Measurements from ENCODE around the gene MCM3.

Gene MCM3

DNA sequence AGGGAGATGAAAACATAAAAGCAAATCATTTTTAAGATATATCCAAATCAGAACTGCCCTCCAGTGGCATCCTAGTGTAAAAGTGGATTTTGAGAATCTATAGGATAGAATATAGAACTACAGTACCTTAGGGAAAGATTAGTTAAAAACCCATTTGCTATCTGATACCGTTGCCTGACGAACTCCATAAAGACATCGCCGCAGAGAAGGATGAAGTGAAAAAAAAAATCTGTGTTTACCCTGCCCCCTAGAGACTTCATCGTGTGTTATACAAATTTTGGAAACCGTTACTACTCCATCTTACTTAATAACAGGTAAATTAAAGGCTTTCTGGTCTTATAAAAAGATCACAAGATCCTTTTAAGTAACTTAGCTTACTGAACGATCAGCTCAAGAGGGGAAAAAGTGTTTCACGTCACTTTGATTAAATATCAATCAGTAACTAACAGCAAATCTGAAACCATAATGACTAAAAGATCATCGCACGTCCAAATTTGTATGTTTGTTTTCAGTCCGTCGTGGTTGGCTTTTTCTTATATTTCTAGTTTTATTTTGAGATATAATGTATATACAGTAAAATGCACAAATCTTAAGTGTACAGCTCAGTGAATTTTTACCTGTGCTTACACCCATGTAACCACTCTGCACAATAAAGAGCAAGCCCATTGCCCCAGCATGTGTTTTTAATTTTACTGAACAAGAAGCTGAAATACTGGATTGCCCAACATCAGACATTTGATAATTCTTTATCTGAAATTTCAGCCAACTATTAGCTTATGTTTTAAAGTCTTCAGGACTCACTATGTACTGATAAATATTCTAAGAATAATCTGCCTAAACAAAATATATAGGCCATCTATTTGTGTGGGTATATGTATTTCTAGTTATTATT is 881 bp upstream of the MCM3 start:
- Mint-ChIP-seq H3K4me3 (no peak overlapping the region), H3K9me3 (no peaks in the 10 kb centered on the region), H3K36me3 (ENCODE audit: low read depth) (peaks cover 38% of the 10 kb centered on the region), H3K27ac (no peak overlapping the region), H3K4me1 (ENCODE audit: low read depth) (peaks cover 44% of the 10 kb centered on the region), H3K27me3 (no peaks in the 10 kb centered on the region)

DNA sequence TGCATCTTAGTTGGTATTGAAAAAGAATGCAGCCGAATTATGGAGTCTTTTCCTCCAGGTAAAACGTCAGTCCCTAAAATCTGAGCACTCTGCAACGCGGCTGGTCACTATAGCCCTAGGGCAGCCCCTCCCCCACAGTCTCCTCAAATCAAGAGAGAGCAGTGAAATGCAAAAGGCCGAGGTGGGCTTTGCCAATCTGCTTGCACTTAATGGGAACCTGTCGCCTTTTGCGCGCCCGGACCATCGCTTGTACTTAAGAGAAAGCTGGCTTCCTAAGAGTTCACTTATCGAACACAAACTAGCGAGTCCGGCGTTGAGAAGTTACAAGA is 447 bp downstream of the MCM3 start:
- H3K27me3 Mint-ChIP-seq = no peaks in the 10 kb centered on the region
- no peak overlapping the region for H3K27ac Mint-ChIP-seq
- H3K4me3 Mint-ChIP-seq = no peak overlapping the region
- H3K36me3 Mint-ChIP-seq (ENCODE audit: low read depth) = peaks cover 51% of the 10 kb centered on the region
- H3K4me1 Mint-ChIP-seq (ENCODE audit: low read depth) = peaks cover 55% of the 10 kb centered on the region
- H3K9me3 Mint-ChIP-seq = no peaks in the 10 kb centered on the region

DNA sequence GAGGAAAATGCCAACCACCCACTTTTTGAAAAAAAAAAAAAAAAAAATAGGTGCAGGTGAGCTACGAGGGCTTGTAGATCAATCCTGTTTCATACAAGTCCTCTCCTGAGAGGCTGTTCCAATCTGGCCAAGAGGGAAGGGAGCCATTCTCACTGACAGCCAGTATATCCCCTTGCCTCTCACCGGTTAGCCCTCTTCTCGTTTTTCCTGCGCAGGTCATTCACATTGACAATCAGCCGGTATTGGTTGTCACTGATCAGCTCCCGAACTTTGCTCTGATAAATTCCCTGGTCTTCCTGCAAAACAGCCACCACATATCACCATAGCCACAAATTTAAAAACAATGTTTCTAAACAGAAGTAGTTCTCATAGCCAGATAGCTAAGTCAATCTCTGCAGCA is 1.4 kb downstream of the MCM3 start:
- Mint-ChIP-seq H3K9me3 (no peaks in the 10 kb centered on the region), H3K4me3 (no peak overlapping the region), H3K27ac (peak overlapping the region; percentile 93), H3K4me1 (ENCODE audit: low read depth) (peaks cover 58% of the 10 kb centered on the region), H3K27me3 (no peaks in the 10 kb centered on the region), H3K36me3 (ENCODE audit: low read depth) (peaks cover 61% of the 10 kb centered on the region)

DNA sequence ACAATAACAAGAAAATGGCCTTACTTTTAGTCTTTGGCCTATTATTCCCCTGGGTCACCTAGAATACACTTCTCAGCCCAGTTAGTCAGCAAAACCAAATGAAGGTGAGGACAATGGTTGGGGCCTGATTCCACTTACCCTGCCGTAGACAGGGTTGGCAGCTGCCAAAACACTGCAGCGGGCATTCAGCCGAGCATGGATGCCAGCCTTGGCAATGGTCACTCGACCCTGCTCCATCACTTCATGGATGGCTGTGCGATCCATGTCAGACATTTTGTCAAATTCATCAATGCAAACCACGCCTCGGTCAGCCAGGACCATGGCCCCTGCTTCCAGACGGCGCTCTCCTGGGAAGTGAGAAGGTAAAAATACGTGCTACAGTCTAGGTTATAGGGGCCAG is 8.4 kb downstream of the MCM3 start:
- Mint-ChIP-seq H3K27me3 (no peaks in the 10 kb centered on the region), H3K4me3 (no peak overlapping the region), H3K36me3 (ENCODE audit: low read depth) (peaks cover 95% of the 10 kb centered on the region), H3K4me1 (ENCODE audit: low read depth) (peaks cover 28% of the 10 kb centered on the region), H3K9me3 (no peaks in the 10 kb centered on the region), H3K27ac (peak overlapping the region; percentile 11)

DNA sequence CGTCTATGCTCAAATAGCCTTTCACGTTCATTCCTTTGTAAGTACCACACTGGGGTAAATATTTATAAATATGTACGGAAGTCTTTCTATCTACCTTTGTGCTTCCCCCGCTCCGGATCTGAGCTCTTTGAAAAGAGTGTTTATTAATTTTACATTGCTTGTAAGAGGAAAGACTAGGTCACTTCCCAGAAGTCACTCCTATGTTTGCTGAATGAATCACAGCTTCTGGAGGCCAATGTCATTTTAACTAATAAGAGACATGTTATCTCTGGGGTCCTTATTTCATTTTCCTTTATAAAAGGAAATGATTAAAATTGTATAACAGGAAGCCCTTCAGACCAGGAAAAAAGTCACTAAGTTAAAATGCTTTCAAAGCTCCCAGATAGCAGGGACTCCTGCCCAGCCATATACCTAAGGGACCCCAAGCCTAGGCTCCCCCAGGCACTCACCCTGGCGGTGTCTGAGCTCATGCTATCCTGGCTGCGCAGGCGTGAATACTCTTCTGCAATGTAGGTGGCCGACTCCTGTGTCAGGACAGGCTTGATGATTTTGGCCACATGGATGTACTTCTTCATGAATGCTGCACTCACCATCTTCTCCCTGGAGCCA is 12.6 kb downstream of the MCM3 start:
- Mint-ChIP-seq H3K4me3 (no peak overlapping the region), H3K27me3 (no peaks in the 10 kb centered on the region), H3K27ac (peak overlapping the region; percentile 12), H3K4me1 (ENCODE audit: low read depth) (no peaks in the 10 kb centered on the region), H3K9me3 (no peaks in the 10 kb centered on the region), H3K36me3 (ENCODE audit: low read depth) (peaks cover 95% of the 10 kb centered on the region)

DNA sequence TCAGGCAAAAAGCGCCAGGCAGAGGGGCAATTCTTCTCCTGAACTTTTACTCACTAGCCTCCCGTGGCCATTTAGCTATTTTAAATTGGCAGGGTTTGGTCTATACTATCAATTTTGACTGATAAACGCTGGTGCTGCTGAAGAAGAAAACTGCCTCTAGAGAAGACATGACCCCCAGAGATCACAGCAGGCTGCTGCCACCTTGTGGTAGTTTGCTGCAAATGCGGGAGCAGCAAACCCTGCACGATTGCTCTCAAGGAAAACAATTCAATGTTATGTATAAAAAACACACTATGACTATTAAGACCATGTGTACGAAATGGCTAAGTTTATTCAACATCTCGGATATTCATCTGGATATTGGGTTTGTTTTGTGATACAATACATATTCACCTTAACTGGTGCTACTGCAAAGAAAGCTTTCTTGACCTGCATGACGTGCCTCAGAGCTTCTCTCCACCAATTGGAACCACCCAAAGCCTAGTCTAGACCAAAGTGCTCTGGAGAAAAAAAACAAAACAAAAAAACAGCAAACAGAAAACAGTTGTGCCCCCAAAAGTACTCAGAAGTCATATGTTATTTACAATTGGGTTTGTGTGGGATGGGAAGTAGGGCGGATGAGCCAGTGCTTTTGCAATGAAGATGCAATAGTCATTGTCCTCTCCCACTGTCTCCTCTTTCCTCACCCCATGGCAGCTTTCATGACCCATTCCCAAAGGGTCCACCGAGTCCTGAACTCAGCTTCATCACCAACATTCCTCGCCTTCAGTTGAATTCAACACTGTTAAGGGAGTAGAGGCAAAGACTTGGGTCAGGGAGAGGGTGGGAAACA is 20.6 kb downstream of the MCM3 start:
- H3K36me3 Mint-ChIP-seq (ENCODE audit: low read depth) = peaks cover 82% of the 10 kb centered on the region
- H3K27ac Mint-ChIP-seq = no peak overlapping the region

DNA sequence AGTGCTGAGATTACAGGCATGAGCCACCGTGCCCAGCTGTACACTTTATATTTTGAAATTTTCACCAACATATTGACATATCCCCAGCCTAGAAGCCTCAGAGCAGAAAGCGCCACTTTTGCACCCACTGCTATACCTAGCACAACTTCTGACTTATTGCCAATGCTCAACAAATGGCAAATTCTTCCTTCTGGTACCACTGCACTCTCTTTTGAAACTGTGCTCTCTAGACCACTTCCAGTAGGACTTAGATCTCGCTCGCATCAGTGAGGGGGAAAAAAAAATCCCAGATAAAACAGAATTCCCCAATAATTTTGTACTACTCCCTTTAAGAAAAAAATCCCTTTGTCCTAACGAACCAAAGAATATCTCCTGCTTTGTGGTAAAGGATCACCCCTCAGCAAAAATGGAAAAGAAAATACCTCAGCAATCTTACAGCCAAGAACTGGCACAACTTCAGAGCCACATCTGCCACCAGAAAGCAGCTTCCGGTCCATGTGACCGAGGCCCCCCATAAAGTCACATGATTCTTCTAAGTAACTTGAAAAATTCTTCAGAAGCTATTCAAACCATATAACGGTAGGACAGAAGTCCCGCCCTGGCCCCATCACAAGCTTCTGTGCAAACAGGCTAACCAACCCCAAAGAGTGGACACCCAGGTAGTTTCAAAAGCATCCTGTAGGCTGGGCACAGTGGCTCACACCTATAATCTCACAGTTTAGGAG is 21.8 kb downstream of the MCM3 start:
- peak overlapping the region; percentile 65 for H3K27ac Mint-ChIP-seq
- no peaks in the 10 kb centered on the region for H3K27me3 Mint-ChIP-seq
- H3K9me3 Mint-ChIP-seq = no peaks in the 10 kb centered on the region
- peaks cover 71% of the 10 kb centered on the region for H3K36me3 Mint-ChIP-seq (ENCODE audit: low read depth)
- peaks cover 10% of the 10 kb centered on the region for H3K4me1 Mint-ChIP-seq (ENCODE audit: low read depth)
- no peak overlapping the region for H3K4me3 Mint-ChIP-seq

More for the DNA sequence above, 20.6 kb downstream of the MCM3 start:
- Mint-ChIP-seq H3K4me1 (ENCODE audit: low read depth) (peaks cover 10% of the 10 kb centered on the region), H3K4me3 (no peak overlapping the region), H3K27me3 (no peaks in the 10 kb centered on the region), H3K9me3 (no peaks in the 10 kb centered on the region)

DNA sequence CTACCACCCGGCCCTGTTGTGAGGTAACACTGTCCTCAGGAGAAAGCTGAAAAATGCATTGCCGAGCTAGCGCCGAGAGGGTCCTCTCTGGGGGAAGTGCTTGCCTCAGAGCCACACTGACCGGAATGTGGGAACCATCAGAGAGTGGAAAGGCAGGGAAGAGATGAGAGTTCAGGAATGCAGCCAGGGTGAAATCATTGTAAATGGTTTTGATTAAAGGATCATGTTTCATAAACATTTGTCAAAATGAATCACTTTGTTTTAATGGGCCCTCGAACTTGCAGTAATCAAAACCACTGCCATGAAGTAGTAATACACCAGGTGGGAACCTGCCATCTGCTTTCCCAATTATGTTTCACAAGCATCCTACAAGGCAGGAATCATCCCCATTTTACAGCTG is 23.3 kb downstream of the MCM3 start:
- Mint-ChIP-seq H3K9me3 (no peaks in the 10 kb centered on the region), H3K4me1 (ENCODE audit: low read depth) (peaks cover 10% of the 10 kb centered on the region), H3K27ac (no peak overlapping the region), H3K4me3 (no peak overlapping the region), H3K36me3 (ENCODE audit: low read depth) (peaks cover 55% of the 10 kb centered on the region), H3K27me3 (no peaks in the 10 kb centered on the region)

DNA sequence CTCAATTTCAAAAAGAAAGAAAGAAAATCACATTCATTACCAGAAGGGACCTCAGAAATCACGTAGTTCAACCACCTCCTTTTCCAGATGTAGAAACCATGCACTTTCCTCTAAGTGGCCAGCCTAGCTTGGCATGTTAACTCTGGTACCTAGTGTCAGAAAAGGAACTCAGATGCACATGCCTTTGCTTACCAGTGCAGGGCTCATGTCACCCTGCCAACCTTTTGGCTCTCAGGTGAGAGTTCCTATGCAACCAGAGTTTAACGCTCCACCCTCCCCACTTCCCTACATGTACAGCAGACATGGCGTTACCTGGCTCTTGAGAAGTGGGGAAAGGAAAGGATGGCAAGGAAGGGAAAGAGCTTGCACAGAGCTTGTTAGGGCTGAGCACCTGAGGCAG is 23.9 kb downstream of the MCM3 start:
- Mint-ChIP-seq H3K27me3 (no peaks in the 10 kb centered on the region), H3K36me3 (ENCODE audit: low read depth) (peaks cover 51% of the 10 kb centered on the region), H3K9me3 (no peaks in the 10 kb centered on the region), H3K27ac (no peak overlapping the region), H3K4me3 (no peak overlapping the region), H3K4me1 (ENCODE audit: low read depth) (peaks cover 13% of the 10 kb centered on the region)

DNA sequence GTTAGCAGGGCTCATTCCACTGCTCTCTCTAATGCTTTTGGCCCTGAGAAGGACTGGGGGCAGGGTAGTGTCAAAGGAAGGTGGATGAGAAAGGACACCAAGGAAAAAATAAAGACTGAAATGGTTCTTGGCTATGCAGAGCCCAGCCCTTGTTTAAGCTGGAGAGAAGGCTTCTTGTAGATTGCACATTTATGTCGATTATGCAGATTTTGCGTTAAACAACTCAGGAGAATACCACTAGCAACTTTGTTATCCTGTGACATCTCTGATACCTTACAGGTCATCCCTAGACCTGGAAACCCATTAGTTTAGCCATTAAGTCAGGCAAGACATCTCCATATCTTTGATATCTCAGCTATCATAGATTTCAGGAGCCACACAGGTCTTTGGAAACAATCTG is 29.1 kb downstream of the MCM3 start:
- H3K4me3 Mint-ChIP-seq = peak overlapping the region; percentile 17
- peaks cover 23% of the 10 kb centered on the region for H3K27me3 Mint-ChIP-seq
- H3K9me3 Mint-ChIP-seq = no peaks in the 10 kb centered on the region
- peaks cover 5% of the 10 kb centered on the region for H3K36me3 Mint-ChIP-seq (ENCODE audit: low read depth)
- peaks cover 45% of the 10 kb centered on the region for H3K4me1 Mint-ChIP-seq (ENCODE audit: low read depth)
- H3K27ac Mint-ChIP-seq = peak overlapping the region; percentile 38

DNA sequence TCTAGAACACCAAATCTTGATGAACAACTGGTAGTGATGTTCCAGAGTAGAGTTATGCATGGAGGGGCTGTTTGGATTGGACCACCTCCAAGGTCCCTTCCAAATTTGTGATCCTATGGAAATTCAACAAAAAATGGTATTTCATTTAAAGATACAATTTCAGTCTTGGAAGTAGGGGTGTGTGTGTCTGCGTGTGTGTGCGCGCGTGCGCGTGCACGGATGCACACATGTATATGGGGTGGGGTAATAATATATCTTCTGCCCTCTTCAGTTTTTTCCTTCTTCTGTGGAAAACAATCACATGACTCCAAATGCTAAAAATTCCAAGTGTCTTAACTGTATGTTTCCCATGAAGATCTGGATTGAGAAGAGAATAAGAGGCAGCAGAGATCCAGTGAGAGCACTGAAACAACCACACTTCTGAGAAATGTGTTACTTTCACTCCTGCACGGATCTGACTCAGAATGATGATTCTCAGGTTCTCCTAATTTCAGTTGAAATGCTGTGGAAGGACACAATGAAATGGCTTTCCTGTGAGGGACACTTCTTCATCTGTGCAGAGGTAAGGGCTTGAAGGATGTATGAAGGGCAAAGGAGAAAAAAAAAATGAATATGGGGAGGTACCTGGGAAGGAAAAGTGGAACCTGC is 29.7 kb downstream of the MCM3 start:
- no peaks in the 10 kb centered on the region for H3K36me3 Mint-ChIP-seq (ENCODE audit: low read depth)
- peak overlapping the region; percentile 17 for H3K4me3 Mint-ChIP-seq
- peak overlapping the region; percentile 38 for H3K27ac Mint-ChIP-seq
- no peaks in the 10 kb centered on the region for H3K9me3 Mint-ChIP-seq
- H3K4me1 Mint-ChIP-seq (ENCODE audit: low read depth) = peaks cover 49% of the 10 kb centered on the region
- peaks cover 27% of the 10 kb centered on the region for H3K27me3 Mint-ChIP-seq

DNA sequence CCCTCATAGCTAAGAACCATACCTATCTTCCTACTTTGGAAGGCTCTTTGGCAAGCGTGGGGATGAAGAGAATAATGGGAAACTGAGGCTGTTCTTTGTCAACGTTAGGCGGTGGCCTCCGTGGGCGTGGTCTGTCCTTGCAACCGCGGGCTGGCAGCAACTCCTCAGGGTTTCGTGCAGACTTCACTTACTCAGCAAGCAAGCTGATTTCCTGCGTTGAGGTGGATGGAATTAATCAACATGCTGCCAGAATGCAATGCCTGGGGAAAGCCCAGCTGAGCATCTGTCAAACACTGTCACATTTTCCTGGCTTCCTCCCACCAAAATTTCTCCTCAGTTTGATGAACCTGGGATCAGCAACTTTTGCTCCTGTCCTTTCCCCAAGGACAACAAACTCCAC is 31.0 kb downstream of the MCM3 start:
- Mint-ChIP-seq H3K27ac (no peak overlapping the region), H3K27me3 (peaks cover 37% of the 10 kb centered on the region), H3K36me3 (ENCODE audit: low read depth) (no peaks in the 10 kb centered on the region), H3K9me3 (no peaks in the 10 kb centered on the region), H3K4me3 (no peak overlapping the region), H3K4me1 (ENCODE audit: low read depth) (peaks cover 49% of the 10 kb centered on the region)

DNA sequence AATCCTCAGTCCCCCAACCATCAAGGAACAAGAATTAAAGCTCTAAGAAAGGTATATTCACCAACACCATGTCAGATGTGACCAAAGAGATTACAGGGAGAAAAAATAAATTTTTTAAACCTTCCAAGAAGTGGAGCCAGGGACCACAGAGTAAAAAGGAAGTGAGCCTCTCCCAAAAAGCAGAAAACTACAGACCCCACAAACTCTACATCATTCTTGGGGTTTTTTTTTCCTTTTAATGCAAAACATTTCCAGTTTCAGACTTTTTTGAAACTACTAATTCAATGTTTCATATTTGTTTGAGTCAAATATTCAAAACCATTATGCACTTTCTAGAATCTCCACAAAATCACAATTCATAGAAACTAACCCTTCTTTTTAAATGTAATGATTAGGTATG is 33.4 kb downstream of the MCM3 start:
- H3K27me3 Mint-ChIP-seq = peaks cover 52% of the 10 kb centered on the region
- H3K9me3 Mint-ChIP-seq = no peaks in the 10 kb centered on the region
- H3K36me3 Mint-ChIP-seq (ENCODE audit: low read depth) = no peaks in the 10 kb centered on the region
- H3K4me3 Mint-ChIP-seq = no peak overlapping the region
- no peak overlapping the region for H3K27ac Mint-ChIP-seq
- peaks cover 49% of the 10 kb centered on the region for H3K4me1 Mint-ChIP-seq (ENCODE audit: low read depth)

DNA sequence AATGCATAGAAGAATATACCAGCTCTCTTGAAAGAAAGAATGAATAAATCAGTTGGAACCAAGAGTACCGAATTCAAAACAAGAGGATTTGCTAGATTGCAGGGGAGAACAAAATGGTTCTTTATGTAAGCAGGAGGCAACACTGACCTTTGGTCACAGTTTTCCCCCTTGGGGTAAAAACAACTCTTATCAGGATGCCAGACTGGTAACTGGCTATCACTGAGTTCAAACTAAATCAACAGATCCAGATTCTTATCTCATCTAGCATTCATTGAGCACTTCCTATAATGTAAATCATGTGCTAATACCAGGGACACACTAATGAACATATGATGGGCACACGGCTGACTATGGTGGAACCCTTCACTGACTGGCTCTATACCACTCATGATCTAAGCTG is 35.5 kb downstream of the MCM3 start:
- Mint-ChIP-seq H3K27ac (no peak overlapping the region), H3K4me1 (ENCODE audit: low read depth) (peaks cover 30% of the 10 kb centered on the region), H3K4me3 (no peak overlapping the region), H3K9me3 (no peaks in the 10 kb centered on the region), H3K27me3 (peaks cover 61% of the 10 kb centered on the region), H3K36me3 (ENCODE audit: low read depth) (no peaks in the 10 kb centered on the region)
